Panc1 (cell line): ENCODE data around the gene NAA60. TPM values are rescaled to one million over a fixed set of nuclear protein-coding genes. Genes with fewer than 3 reads are reported as not detected.
"Not testable (repeated sequence)": the region's sequence is repeated elsewhere in the genome, so short reads cannot be mapped to it uniquely, and the experiment has no call there.

Experiments
- ATAC-seq: fragments of 200-7000 bp; cut with Tn5 transposase; 2 replicates; pipeline ENCODE4 v1.9.1; 2020; ENCODE audit warnings: mild to moderate bottlenecking, moderate library complexity
- BruUV-seq: library from RNA; stranded (reverse); fragments of 400-500 nt; replicated peaks from 2 replicates; lab custom pipeline; 2021; lab: Mats Ljungman, UMichigan
- CTCF ChIA-PET: fragments of 300-600 bp; sonication (Branson Sonifier 250); formaldehyde crosslinking; loops from one replicate; lab custom pipeline; 2022; ENCODE audit warnings: antibody characterized with exemption; lab: Charles Lee
- POLR2A ChIA-PET: fragments of 300-600 bp; sonication (Branson Sonifier 250); formaldehyde crosslinking; loops from one replicate; lab custom pipeline; 2022; ENCODE audit warnings: antibody characterized with exemption; lab: Charles Lee
- DNase-seq: peaks from one replicate; pipeline ENCODE4 v3.0.0-alpha.2; 2010; ENCODE audit warnings: low read depth, low spot score
- H3K27ac ChIP-seq: 2 replicates; pipeline ENCODE4 v1.5.1; 2011; ENCODE audit warnings: mild to moderate bottlenecking, low read length, inconsistent platforms
- H3K27me3 ChIP-seq: fragments of 200-500 bp; sonication (Bioruptor generic); 2 replicates; pipeline ENCODE4 v1.6.0; 2014; ENCODE audit warnings: low read length, inconsistent platforms; ENCODE audit not compliant: control insufficient read depth, insufficient read depth
- H3K36me3 ChIP-seq: fragments of 200-500 bp; sonication (Bioruptor generic); 2 replicates; pipeline ENCODE4 v1.5.1; 2014; ENCODE audit warnings: inconsistent platforms, mild to moderate bottlenecking, low read length, moderate library complexity; ENCODE audit not compliant: control insufficient read depth, insufficient read depth
- H3K4me1 ChIP-seq: 2 replicates; pipeline ENCODE4 v1.5.1; 2011; ENCODE audit warnings: inconsistent platforms, mild to moderate bottlenecking, low read length, moderate library complexity; ENCODE audit not compliant: control insufficient read depth, insufficient read depth
- H3K4me3 ChIP-seq, 2 experiments: 2 replicates each; pipeline ENCODE4 v1.5.1; 2011 to 2012; ENCODE audit warnings: low read depth in 2 of 2, low read length in 2 of 2, mild to moderate bottlenecking in 2 of 2, inconsistent platforms in 1 of 2, moderate library complexity in 1 of 2
- H3K9me3 ChIP-seq: fragments of 200-500 bp; sonication (Bioruptor generic); 2 replicates; pipeline ENCODE4 v1.5.1; 2014; ENCODE audit warnings: low read depth, mild to moderate bottlenecking, inconsistent platforms, low read length, moderate library complexity; ENCODE audit not compliant: control insufficient read depth, insufficient read depth
- CTCF ChIP-seq: fragments of 450-650 bp; IDR thresholded peaks from 2 replicates; pipeline ENCODE4 v1.5.1; 2017; ENCODE audit warnings: mild to moderate bottlenecking
- POLR2AphosphoS5 ChIP-seq: IDR thresholded peaks from 2 replicates; pipeline ENCODE4 v1.6.1; 2012; ENCODE audit warnings: mild to moderate bottlenecking, low read depth, low read length, moderate library complexity
- REST ChIP-seq, 2 experiments: IDR thresholded peaks; 2 replicates each; pipeline ENCODE4 v1.6.1; 2011 to 2012; ENCODE audit warnings: low read depth in 2 of 2, control low read depth in 1 of 2, low read length in 1 of 2, mild to moderate bottlenecking in 1 of 2, moderate library complexity in 1 of 2; ENCODE audit not compliant: insufficient read depth in 1 of 2
- SIN3A ChIP-seq: IDR thresholded peaks from 2 replicates; pipeline ENCODE4 v1.6.1; 2012; ENCODE audit warnings: low read depth, mild to moderate bottlenecking, low read length, moderate library complexity, borderline replicate concordance; ENCODE audit not compliant: insufficient read depth
- TCF7L2 ChIP-seq: IDR thresholded peaks from 2 replicates; pipeline ENCODE4 v1.6.1; 2011; ENCODE audit warnings: mild to moderate bottlenecking, low read depth, low read length, inconsistent platforms
- in situ Hi-C: cut with HindIII; loops from 2 replicates; pipeline ENCODE4 v1.10.0; 2016; ENCODE audit warnings: low sequenced_read_pairs, low pct_unique_long_range_greater_than_20kb
- intact Hi-C: fragments of 100-400 bp; cut with micrococcal nuclease; formaldehyde crosslinking; loops from one replicate; pipeline ENCODE4 v1.10.0; 2022; ENCODE audit not compliant: unreplicated experiment
- total RNA-seq: library from RNA; stranded (reverse); gene quantifications from one replicate; pipeline ENCODE4 v1.2.1, GENCODE V29; 2021; ENCODE audit not compliant: unreplicated experiment

NAA60 gene
- total RNA-seq, 1 experiment from 2014 or later, result 56.0 TPM

- ATAC-seq (no peak), DNase-seq (no peak)
- H3K9me3 ChIP-seq, result no peaks in the 10 kb centered on the region
- H3K27ac ChIP-seq, result no peak overlapping the region
- ChIA-PET CTCF (interaction anchor here (0.6 kb wide), 1 partner anchor 342 kb away, joined by 3 read pairs; no protein-coding TSS in a partner anchor), POLR2A (no interaction called here)
- intact Hi-C loops (no loop called here), in situ Hi-C loops (no loop called here)
- no peaks in the 10 kb centered on the region for H3K27me3 ChIP-seq
- BruUV-seq, result no TSS peak
- TF ChIP-seq TCF7L2, result no peak
- no peak for TF ChIP-seq CTCF
- TF ChIP-seq SIN3A, result no peak
- TF ChIP-seq REST (IDR thresholded peaks at IDR 0.05; ENCODE audit: insufficient read depth in 1 of 2, low read depth in 2 of 2, low read length in 1 of 2), result no peak
- no peak for TF ChIP-seq POLR2AphosphoS5
- no peaks in the 10 kb centered on the region for H3K36me3 ChIP-seq
- H3K4me3 ChIP-seq, result no peak overlapping the region
- 0 out of 2 replicates have a peak, but pooled peaks cover 3% of the 10 kb centered on the region for H3K4me1 ChIP-seq
Measured at GRCh38 chr16:3471518-3472176, 28.2 kb downstream of the NAA60 start.

GRCh38 chr16:3472878-3473595 lies 29.6 kb downstream of the NAA60 start:
- H3K36me3 ChIP-seq, result no peaks in the 10 kb centered on the region
- H3K4me3 ChIP-seq, result no peak overlapping the region
- intact Hi-C loops (no loop called here), in situ Hi-C loops (no loop called here)
- DNase-seq (no peak), ATAC-seq (no peak)
- POLR2A ChIA-PET, result no interaction called here
- H3K27ac ChIP-seq, result no peak overlapping the region
- H3K4me1 ChIP-seq, result 0 out of 2 replicates have a peak, but pooled peaks cover 1% of the 10 kb centered on the region
- no peaks in the 10 kb centered on the region for H3K9me3 ChIP-seq
- CTCF ChIA-PET, result no interaction called here
- TF ChIP-seq SIN3A (no peak), REST (IDR thresholded peaks at IDR 0.05; ENCODE audit: insufficient read depth in 1 of 2, low read depth in 2 of 2, low read length in 1 of 2) (no peak), TCF7L2 (no peak), POLR2AphosphoS5 (no peak), CTCF (no peak)
- no TSS peak for BruUV-seq
- no peaks in the 10 kb centered on the region for H3K27me3 ChIP-seq

GRCh38 chr16:3473596-3473943 lies 30.1 kb downstream of the NAA60 start:
- CTCF ChIA-PET, BruUV-seq, H3K4me1 ChIP-seq, intact Hi-C loops, POLR2A ChIA-PET, H3K4me3 ChIP-seq, H3K36me3 ChIP-seq, H3K27me3 ChIP-seq, in situ Hi-C loops, ATAC-seq, DNase-seq, H3K9me3 ChIP-seq, H3K27ac ChIP-seq: not testable (repeated sequence)
